ENCODE data around the gene RPS26.

RPS26 gene

DNA sequence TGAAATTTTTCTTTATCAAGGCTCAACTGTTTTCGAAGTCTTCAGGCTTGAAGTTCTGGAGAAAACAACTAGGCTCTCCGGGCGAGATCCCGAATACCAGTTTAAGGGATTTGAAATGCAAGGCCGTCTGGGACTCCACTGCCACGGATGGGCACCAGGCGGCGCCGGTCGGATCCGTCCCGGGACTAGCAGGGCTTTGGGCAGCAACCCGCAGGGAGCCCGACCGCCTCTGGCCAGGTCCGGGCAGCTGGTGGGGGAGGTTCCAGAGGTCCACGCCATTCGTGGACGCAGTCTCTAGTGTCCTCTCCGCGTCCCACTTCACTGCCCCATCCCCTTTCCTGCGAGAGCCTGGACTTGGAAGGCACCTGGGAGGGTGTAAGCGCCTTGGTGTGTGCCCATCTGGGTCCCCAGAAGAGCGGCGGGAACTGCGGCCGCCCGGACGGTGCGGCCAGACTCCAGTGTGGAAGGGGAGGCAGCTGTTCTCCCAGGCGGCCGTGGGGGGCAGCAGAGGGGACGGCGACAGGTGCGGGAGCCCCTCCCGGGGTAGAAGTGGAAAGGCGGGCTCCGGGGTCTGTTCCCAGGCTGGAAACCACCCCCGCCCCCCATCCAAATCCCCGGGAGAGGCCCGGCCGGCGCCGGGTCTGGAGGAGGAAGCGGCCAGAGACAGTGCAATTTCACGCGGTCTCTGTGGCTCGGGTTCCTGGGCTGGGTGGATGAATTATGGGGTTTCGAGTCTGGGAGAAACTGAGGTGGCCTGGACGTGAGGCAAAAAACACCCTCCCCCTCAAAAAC is 37.4 kb downstream of the RPS26 start:
- peak; percentile 89 for DNase-seq (ENCODE audit: low spot score)

DNA sequence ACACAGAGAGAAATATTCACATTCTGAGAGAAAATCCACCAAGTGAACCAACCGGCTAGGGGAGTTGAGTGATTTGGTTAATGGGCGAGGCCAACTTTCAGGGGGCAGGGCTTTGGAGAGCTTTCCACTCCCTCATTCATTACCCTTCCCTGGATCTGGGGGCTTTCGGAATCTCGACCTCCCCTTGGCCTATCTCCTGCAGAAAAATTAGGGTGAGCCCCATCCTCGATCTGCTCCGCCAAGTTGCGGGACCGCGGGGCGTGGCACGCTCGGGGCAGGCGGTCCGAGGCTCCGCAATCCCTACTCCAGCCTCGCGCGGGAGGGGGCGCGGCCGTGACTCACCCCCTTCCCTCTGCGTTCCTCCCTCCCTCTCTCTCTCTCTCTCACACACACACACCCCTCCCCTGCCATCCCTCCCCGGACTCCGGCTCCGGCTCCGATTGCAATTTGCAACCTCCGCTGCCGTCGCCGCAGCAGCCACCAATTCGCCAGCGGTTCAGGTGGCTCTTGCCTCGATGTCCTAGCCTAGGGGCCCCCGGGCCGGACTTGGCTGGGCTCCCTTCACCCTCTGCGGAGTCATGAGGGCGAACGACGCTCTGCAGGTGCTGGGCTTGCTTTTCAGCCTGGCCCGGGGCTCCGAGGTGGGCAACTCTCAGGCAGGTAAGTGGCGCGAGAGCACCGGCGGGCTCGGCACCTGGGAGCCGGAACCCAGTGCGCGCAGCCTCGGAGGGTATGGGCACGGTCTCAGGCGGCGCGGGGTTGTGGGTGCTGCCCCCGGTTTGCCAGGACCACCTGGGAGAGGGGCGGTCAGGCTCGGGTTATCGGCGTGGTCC is 38.2 kb downstream of the RPS26 start, which contains the start of gene ERBB3:
Gene ERBB3 (plus strand): TSS at position 443 of the 833 bp plus-strand sequence. CDS start 136 bp downstream, at position 579.
- peak; percentile 89 for DNase-seq (ENCODE audit: low spot score)

DNA sequence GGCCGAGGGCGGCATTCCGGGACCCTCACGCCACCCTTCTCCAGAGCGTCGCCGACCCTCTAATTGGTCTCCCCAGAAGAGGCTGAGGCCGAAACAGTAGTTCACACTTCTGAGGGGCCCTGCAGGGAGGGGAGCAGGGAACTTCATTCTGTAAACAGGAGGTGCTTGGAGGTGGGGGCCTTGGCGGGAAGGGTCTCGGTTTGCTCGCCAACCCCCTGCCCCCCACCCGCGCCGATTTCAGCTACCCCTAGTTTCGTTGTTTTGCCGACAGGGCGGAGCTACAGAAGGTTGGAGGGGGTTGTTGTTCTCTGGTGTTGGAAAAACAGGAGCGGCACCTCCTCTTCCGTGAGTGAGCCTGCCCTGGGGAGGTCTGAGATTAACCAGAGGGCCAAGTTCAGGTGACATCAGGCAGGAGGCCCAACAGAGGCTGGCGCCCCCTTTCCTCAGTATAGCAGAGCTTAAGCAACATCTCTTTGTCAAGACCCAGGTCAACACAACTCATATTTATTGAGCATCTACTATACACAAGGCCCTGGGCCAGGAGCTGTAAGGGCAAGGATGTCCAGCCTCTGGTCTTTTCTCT is 38.9 kb downstream of the RPS26 start:
- DNase-seq (ENCODE audit: low spot score): peak; percentile 66

DNA sequence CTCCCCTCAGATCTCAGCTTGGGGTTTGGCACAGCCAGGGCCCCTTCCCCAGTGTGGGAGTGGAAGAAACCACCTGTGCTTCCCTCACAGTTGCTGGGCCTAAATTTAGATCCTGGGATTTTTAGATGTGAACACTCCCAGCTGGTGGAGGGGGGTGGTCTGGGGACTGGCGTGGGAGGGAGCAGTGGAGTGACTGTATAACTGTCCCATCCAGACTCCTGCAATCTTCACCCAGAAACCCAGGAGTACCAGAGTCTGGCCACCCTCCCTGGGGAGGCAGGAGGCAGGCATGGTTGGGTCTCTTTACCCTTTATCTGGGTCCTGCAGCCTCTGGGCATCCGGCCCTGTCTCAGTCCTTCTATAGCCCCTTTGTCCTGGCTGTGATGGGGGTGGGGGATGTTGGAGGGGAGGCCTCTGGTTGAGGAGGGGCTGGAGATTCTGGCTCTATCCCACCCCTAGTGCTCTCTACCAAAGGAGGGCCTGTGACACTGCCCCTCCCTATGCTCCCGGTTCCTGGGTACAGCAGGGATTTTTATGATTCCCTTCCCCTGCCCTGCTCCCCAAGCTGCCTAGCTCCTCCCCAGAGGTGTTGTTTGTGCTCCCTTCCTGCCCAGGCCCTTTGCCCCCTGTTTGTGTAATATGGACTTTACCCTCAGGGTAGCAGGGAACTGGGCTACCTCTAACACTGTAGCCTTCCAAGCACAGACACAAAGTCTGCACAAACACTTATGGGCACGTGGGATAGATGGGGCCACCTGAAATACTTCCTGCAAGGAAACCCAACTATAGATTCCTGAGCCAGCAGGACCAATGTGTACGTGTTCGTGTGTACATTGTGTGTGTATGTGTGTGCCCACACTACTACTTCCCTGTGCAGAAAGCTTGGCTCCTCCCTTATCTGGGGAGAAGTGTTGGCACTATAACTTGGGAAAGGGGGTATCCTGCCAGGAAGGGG is 40.0 kb downstream of the RPS26 start:
- peak; percentile 44 for DNase-seq (ENCODE audit: low spot score)

DNA sequence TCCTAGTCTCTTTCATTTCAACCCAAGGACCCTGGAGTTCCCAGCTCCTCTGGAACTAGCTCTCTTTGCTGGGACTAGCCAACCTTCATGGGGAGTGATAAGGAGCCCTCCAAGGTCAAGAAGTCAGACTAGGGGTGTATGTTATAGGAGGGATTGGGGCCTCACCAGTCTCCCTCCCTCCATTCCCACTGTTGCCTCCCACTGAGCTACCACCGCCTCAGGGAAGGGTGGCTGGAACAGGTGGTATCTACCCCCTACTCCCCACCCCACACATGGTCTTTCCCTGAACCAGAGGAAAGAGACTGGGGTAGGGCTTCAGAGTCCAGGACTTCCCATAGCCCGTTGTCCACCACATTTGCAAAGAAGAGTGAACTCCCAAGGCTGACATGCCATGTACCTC is 40.7 kb downstream of the RPS26 start:
- DNase-seq (ENCODE audit: low spot score): no peak

DNA sequence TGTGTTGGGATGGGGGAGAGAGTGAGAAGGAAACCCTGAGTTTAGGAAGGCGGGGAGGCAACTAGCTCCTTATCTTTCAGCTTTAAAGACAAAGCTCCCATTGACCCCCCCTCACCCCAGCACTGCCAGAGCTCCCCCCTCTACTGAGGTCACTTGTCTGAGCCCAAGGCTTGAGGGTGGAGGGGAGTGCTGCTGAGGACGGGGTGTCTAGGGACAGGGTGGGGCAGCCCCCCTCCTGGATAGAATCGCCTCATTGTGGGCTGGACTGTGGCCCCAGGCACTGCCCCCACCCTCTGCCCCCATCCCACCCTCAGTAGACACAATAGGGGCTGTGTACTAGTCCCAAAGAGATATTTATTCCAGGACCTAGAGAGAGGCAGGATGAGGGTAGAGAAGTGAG is 41.2 kb downstream of the RPS26 start:
- no peak for DNase-seq (ENCODE audit: low spot score)

DNA sequence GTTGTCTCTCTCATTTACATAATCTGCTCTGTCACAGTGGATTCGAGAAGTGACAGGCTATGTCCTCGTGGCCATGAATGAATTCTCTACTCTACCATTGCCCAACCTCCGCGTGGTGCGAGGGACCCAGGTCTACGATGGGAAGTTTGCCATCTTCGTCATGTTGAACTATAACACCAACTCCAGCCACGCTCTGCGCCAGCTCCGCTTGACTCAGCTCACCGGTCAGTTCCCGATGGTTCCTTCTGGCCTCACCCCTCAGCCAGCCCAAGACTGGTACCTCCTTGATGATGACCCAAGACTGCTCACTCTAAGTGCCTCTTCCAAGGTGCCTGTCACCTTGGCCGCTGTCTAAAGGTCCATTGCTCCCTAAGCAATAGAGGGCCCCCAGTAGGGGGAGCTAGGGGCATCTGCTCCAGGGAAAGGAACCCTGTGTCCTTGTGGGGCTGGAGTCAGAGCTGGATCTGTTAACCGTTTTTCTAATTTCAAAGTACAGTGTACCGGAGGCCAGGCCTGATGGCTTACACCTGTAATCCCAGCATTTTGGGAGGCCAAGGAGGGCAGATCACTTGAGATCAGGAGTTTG is 43.3 kb downstream of the RPS26 start:
- no peak for DNase-seq (ENCODE audit: low spot score)

DNA sequence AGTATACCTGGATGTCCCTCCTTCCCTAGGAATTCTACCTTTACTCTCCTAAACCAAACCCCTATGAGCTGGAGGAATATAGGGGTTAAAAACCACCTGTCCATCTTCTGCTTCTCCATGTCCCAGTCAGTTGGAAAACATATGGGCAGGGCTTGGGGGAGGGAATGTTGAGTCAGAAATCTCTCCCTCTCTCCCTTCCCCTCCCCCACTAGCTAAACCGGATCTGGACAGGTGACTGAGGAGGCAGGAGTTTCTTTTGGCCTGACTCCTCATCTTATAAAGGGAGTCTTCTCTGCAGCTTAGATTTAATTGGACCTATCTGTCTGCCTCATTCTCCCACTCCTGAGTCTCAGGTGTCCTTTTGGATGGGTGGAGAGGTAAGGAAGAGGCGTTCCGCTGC is 44.4 kb downstream of the RPS26 start:
- DNase-seq (ENCODE audit: low spot score): no peak

DNA sequence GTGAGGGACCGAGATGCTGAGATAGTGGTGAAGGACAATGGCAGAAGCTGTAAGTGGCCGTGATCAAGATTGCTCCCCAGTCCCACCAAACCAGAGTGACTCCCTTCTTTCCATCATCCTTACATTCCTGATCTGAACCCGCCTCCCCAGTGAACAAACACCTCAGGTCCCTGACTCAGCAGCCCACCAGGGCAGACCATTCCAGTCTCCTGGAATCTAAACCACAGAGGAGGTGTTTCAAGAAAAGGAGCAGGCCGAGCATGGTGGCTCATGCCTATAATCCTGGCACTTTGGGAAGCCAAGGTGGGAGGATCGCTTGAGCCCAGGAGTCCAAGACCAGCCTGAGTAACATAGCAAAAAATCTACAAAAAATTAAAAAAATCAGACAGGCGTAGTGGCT is 44.9 kb downstream of the RPS26 start:
- DNase-seq (ENCODE audit: low spot score): no peak

DNA sequence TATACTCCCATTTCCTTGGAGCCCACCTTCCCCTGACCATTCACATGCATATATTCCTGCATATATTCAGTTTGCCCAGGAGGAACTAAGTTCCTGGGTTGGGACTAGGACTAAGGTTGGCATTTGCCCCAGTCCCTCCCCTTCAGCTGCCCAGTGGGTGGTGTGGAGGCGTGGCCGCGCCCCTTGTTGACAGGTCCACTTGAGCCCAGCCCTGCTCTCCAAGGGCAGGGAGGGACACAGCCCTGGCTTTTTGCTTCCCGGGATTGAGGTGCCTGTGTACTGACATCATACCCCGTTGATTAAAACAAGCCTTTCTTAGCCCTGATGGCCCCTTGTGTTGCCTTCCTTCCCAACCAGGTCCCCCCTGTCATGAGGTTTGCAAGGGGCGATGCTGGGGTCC is 45.5 kb downstream of the RPS26 start:
- DNase-seq (ENCODE audit: low spot score): no peak

Data from SW480 (cell line).